Stimulated activated CD4-positive, alpha-beta T cell treated with anti-CD3 and anti-CD28 coated beads, Interleukin-4, amount 100 ng/mL, for 48 hours (primary cell): Measurements from ENCODE around the gene SETD1B.

Experiments
- DNase-seq, 2 donors: peaks; one replicate each; pipeline ENCODE4 v3.0.0-alpha.2; 2020; ENCODE audit warnings: low read depth in 2 of 2

Gene SETD1B

GRCh38 chr12:121795034-121795968 lies 8.5 kb upstream of the SETD1B start:
- peak; percentile 78 to 81 for DNase-seq

- no peak for DNase-seq
Observed at GRCh38 chr12:121796855-121797751, 6.7 kb upstream of the SETD1B start.

GRCh38 chr12:121797937-121798786 lies 5.6 kb upstream of the SETD1B start:
- DNase-seq = no peak

GRCh38 chr12:121798787-121799155 lies 5.0 kb upstream of the SETD1B start:
- no peak for DNase-seq

GRCh38 chr12:121799156-121799841 lies 4.5 kb upstream of the SETD1B start:
- DNase-seq = no peak

- DNase-seq = peak; percentile 76 to 82
Observed at GRCh38 chr12:121799842-121800693, 3.7 kb upstream of the SETD1B start.

- DNase-seq = peak in 1 of 2 donors; percentile 58
Observed at GRCh38 chr12:121800694-121801594, 2.9 kb upstream of the SETD1B start.

- no peak for DNase-seq
Observed at GRCh38 chr12:121801595-121802484, 2.0 kb upstream of the SETD1B start.

- DNase-seq = no peak
Observed at GRCh38 chr12:121802485-121802842, 1.3 kb upstream of the SETD1B start.

GRCh38 chr12:121802843-121803698 lies 738 bp upstream of the SETD1B start:
- peak; percentile 83 to 85 for DNase-seq

GRCh38 chr12:121804417-121805111 lies 755 bp downstream of the SETD1B start:
- peak in 1 of 2 donors; percentile 38 for DNase-seq

GRCh38 chr12:121805171-121806008 lies 1.6 kb downstream of the SETD1B start:
- no peak for DNase-seq

- no peak for DNase-seq
Observed at GRCh38 chr12:121806009-121806545, 2.3 kb downstream of the SETD1B start.

GRCh38 chr12:121806546-121807423 lies 3.0 kb downstream of the SETD1B start:
- no peak for DNase-seq
